Stimulated activated CD4-positive, alpha-beta T cell treated with anti-CD3 and anti-CD28 coated beads, TNF-alpha, amount 100 ng/mL, for 24 hours (primary cell): ENCODE measurements around the gene MEPE.
"Not testable (repeated sequence)": the region's sequence is repeated elsewhere in the genome, so short reads cannot be mapped to it uniquely, and the experiment has no call there.

Source experiments
- DNase-seq, 3 experiments: peaks; one replicate each; pipeline ENCODE4 v3.0.0-alpha.2; 2020; ENCODE audit warnings: low read depth in 3 of 3

The MEPE gene

DNA sequence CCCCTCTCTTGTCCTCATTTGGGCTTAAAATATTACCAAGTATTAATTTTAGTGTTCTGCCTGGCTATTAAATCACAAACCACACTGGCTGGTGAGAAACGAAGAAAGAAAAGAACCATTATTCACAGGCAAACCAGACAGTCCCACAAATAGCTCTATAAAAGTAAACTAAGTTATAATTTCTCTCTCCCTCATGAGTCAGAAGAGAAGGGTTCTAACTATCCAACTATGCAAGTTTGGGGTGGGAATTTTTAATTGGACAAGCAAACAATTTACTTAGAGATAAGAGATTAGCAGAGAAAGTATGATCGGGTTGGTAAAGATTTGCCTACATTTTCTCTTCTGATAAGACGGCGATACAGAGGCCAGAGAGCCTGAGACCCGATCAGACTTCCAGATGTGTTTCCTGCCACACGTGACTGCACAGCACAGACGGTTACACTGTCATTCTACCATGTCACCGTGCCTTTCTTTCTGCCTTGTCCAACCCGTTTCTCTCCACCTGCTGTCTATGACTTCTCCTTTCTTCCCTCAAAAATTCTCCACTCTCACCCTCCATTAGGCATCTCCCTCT, 52.3 kb downstream of the MEPE start:
- no peak for DNase-seq

DNA sequence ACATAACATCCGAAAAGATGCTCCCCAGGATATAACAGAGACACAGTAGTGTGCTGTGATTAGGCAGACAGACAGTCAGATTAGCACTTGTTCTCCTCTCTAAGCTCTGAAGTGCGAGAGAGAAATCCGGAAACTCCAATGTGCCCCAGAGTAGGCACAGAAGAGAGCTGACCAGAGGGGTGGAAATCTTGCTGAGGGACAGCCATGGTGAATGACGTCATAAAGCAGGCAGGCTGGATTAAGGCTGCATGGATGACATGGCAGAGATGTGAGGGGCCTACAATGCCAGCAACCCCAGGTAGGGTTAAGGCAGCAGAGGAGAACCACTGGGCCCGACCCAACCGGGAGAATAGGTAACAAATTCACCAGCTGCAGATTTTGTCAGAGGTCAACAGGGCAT, 53.3 kb downstream of the MEPE start:
- DNase-seq = no peak

DNA sequence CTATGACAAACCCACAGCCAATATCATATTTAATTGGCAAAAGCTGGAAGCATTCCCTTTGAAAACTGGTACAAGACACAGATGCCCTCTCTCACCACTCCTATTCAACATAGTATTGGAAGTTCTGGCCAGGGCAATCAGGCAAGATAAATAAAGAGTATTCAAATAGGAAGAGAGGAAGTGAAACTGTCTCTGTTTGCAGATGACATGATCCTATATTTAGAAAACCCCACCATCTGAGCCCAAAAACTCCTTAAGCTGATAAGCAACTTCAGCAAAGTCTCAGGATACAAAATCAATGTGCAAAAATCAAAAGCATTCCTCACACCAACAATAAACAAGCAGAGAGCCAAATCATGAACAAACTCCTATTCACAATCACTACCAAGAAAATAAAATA, 58.0 kb downstream of the MEPE start:
- DNase-seq = not testable (repeated sequence)

DNA sequence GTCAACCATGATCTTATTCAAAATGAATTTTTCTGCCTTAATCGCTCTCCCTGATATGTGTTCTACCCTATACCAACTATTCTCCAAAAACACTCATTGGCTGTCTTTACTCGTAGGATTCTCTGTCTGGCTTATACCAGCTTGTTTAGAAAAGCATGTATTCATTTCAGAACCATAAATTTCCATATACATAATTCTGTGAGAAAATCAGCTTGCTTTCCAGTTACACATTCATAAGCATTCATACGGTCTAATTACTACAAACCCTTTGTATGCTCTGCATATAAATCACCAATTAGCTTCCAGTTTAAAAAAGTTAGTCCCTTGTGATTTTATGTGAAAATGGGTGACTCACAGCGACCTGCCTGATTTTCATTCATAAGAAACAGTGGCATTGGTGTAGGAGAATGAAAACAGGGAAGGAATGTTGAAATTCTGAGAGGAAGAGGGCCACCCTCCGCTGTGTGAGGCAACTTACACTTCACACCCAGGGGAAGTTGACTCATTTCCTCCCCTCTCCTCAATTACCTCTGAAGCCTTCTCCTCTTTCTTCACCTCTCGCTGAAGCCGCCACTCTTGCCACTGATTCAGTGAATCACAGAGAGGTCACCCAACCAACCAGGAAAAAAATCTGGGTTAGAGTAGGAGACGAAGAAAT, 63.3 kb downstream of the MEPE start:
- peak in 1 of 3 experiments; percentile 9 for DNase-seq
